H1 (cell line): Measurements from ENCODE around the gene PCDHA7. TPM values are rescaled to one million over a fixed set of nuclear protein-coding genes. Genes with fewer than 3 reads are reported as not detected.
"Not testable (repeated sequence)": the region's sequence is repeated elsewhere in the genome, so short reads cannot be mapped to it uniquely, and the experiment has no call there.

ENCODE experiments used
- CTCF ChIA-PET: fragments of 300-600 bp; sonication (Branson Sonifier 250); formaldehyde crosslinking; loops from one replicate; lab custom pipeline; 2021; ENCODE audit not compliant: partially characterized antibody; lab: Charles Lee
- POLR2A ChIA-PET: fragments of 300-600 bp; sonication (Branson Sonifier 250); formaldehyde crosslinking; loops from one replicate; lab custom pipeline; 2021; ENCODE audit warnings: inconsistent platforms; ENCODE audit not compliant: partially characterized antibody; lab: Charles Lee
- DNase-seq, 2 experiments: peaks; one replicate each; pipeline versions ENCODE4 v3.0.0 to v3.0.0-alpha.2; 2010 to 2022; ENCODE audit warnings: low spot score in 2 of 2, low read depth in 1 of 2, mixed read lengths in 1 of 2
- FAIRE-seq: peaks from 2 replicates; lab custom pipeline; 2011; peaks lifted over from hg19 to GRCh38; lab: Jason Lieb, UNC
- H2AFZ ChIP-seq: 2 replicates; pipeline ENCODE4 v1.8.1; 2012; ENCODE audit warnings: low read length, inconsistent platforms
- H2AK5ac ChIP-seq: 2 replicates; pipeline ENCODE4 v1.6.1; 2013; ENCODE audit warnings: low read depth, low read length
- H2BK120ac ChIP-seq: replicated peaks from 2 replicates; pipeline ENCODE3; 2013; ENCODE audit warnings: low read depth, low read length, inconsistent platforms
- H2BK12ac ChIP-seq: 2 replicates; pipeline ENCODE4 v1.6.1; 2013; ENCODE audit warnings: low read depth, low read length
- H2BK15ac ChIP-seq: 2 replicates; pipeline ENCODE4 v1.6.1; 2013; ENCODE audit warnings: low read length
- H2BK20ac ChIP-seq: 2 replicates; pipeline ENCODE4 v1.6.1; 2013; ENCODE audit warnings: low read length
- H2BK5ac ChIP-seq: 2 replicates; pipeline ENCODE4 v1.6.1; 2013; ENCODE audit warnings: low read depth, low read length
- H3K14ac ChIP-seq: 2 replicates; pipeline ENCODE4 v1.6.1; 2013; ENCODE audit warnings: inconsistent platforms; ENCODE audit not compliant: insufficient read length
- H3K18ac ChIP-seq: 2 replicates; pipeline ENCODE4 v1.6.1; 2013; ENCODE audit warnings: low read length; ENCODE audit errors: extremely low read depth
- H3K23ac ChIP-seq: 2 replicates; pipeline ENCODE4 v1.6.1; 2013; ENCODE audit warnings: inconsistent platforms; ENCODE audit not compliant: insufficient read length
- H3K23me2 ChIP-seq: 2 replicates; pipeline ENCODE4 v1.6.1; 2013; ENCODE audit warnings: low read depth, low read length
- H3K27ac ChIP-seq: 2 replicates; pipeline ENCODE4 v1.6.1; 2011; ENCODE audit warnings: low read depth, low read length, inconsistent platforms
- H3K27me3 ChIP-seq, 4 experiments: replicated peaks in 1 of 4; 1 replicate in 1 of 4; 2 replicates in 3 of 4; pipeline versions ENCODE4 v1.6.1 to v1.8.1; 2011 to 2013; ENCODE audit warnings: low read length in 3 of 4, mild to moderate bottlenecking in 3 of 4, inconsistent platforms in 2 of 4, mixed read lengths in 2 of 4, moderate library complexity in 1 of 4; ENCODE audit not compliant: control insufficient read depth in 3 of 4, insufficient read depth in 3 of 4; ENCODE audit errors: extremely low read depth in 1 of 4
- H3K36me3 ChIP-seq, 4 experiments: 2 replicates each; pipeline versions ENCODE4 v1.6.1 to v1.8.1; 2011 to 2013; ENCODE audit warnings: mild to moderate bottlenecking in 4 of 4, low read length in 3 of 4, moderate library complexity in 2 of 4, control low read depth in 1 of 4, inconsistent platforms in 1 of 4; ENCODE audit not compliant: insufficient read depth in 4 of 4, control insufficient read depth in 2 of 4
- H3K4ac ChIP-seq: replicated peaks from 2 replicates; pipeline ENCODE3; 2013; ENCODE audit warnings: low read length, low read depth, mixed read lengths, inconsistent platforms; ENCODE audit not compliant: insufficient read length
- H3K4me1 ChIP-seq, 4 experiments: replicated peaks in 1 of 4; 1 replicate in 1 of 4; 2 replicates in 3 of 4; pipeline versions ENCODE4 v1.6.1 to v1.8.1; 2011 to 2013; ENCODE audit warnings: low read length in 3 of 4, inconsistent platforms in 2 of 4, mixed read lengths in 1 of 4; ENCODE audit not compliant: insufficient read depth in 4 of 4, control insufficient read depth in 3 of 4
- H3K4me2 ChIP-seq, 2 experiments: 2 replicates each; pipeline versions ENCODE4 v1.6.1 to v1.8.1; 2011 to 2013; ENCODE audit warnings: low read depth in 2 of 2, low read length in 2 of 2, control low read depth in 1 of 2, inconsistent platforms in 1 of 2, mild to moderate bottlenecking in 1 of 2; ENCODE audit not compliant: insufficient read depth in 1 of 2
- H3K4me3 ChIP-seq, 4 experiments: fragments of 200-600, 300-600 bp in 1 of 4; sonication (generic), shearing (Covaris generic), sonication (Bioruptor Twin) in 1 of 4; 2 replicates each; pipeline versions ENCODE4 v1.5.1 to v1.8.1; 2011 to 2016; ENCODE audit warnings: low read length in 4 of 4, low read depth in 3 of 4, control low read depth in 2 of 4, inconsistent platforms in 2 of 4, mild to moderate bottlenecking in 2 of 4, mixed read lengths in 1 of 4, moderate library complexity in 1 of 4; ENCODE audit not compliant: insufficient read depth in 2 of 4; ENCODE audit errors: extremely low read depth in 1 of 4
- H3K56ac ChIP-seq: replicated peaks from 2 replicates; pipeline ENCODE3; 2013; ENCODE audit warnings: low read depth, mild to moderate bottlenecking, mixed read lengths, low read length, inconsistent platforms; ENCODE audit not compliant: insufficient read length
- H3K79me1 ChIP-seq: 2 replicates; pipeline ENCODE4 v1.6.1; 2013; ENCODE audit warnings: low read depth, low read length, control low read depth
- H3K79me2 ChIP-seq, 2 experiments: 2 replicates each; pipeline versions ENCODE4 v1.6.1 to v1.8.1; 2012 to 2013; ENCODE audit warnings: low read length in 2 of 2, mild to moderate bottlenecking in 2 of 2, inconsistent platforms in 1 of 2; ENCODE audit not compliant: insufficient read depth in 2 of 2, control insufficient read depth in 1 of 2
- H3K9ac ChIP-seq, 4 experiments: replicated peaks in 1 of 4; 1 replicate in 1 of 4; 2 replicates in 3 of 4; pipeline versions ENCODE4 v1.6.1 to v1.8.1; 2011 to 2013; ENCODE audit warnings: low read depth in 3 of 4, low read length in 3 of 4, control low read depth in 2 of 4, mild to moderate bottlenecking in 2 of 4, moderate library complexity in 2 of 4, inconsistent platforms in 1 of 4; ENCODE audit errors: extremely low read depth in 1 of 4
- H3K9me3 ChIP-seq, 2 experiments: 2 replicates each; pipeline versions ENCODE4 v1.6.1 to v1.8.1; 2012 to 2013; ENCODE audit warnings: mild to moderate bottlenecking in 2 of 2, moderate library complexity in 2 of 2, control low read depth in 1 of 2, inconsistent platforms in 1 of 2, low read depth in 1 of 2, low read length in 1 of 2, mixed read lengths in 1 of 2; ENCODE audit not compliant: insufficient read depth in 2 of 2
- H4K20me1 ChIP-seq, 2 experiments: replicated peaks in 1 of 2; 2 replicates each; pipeline versions ENCODE3 to v1.8.1; 2011 to 2013; ENCODE audit warnings: inconsistent platforms in 2 of 2, low read length in 2 of 2, mild to moderate bottlenecking in 1 of 2; ENCODE audit not compliant: insufficient read depth in 2 of 2, control insufficient read depth in 1 of 2
- H4K5ac ChIP-seq: 2 replicates; pipeline ENCODE4 v1.6.1; 2013; ENCODE audit warnings: low read length, low read depth, mixed read lengths, inconsistent platforms; ENCODE audit not compliant: insufficient read length
- H4K8ac ChIP-seq: 2 replicates; pipeline ENCODE4 v1.8.0; 2013; ENCODE audit warnings: mild to moderate bottlenecking, moderate library complexity, low read length, inconsistent platforms; ENCODE audit not compliant: insufficient read depth; ENCODE audit errors: extremely low read depth
- H4K91ac ChIP-seq: replicated peaks from 2 replicates; pipeline ENCODE3; 2013; ENCODE audit warnings: low read length, mixed read lengths, inconsistent platforms; ENCODE audit not compliant: insufficient read length
- WGBS, 2 experiments: shearing (Covaris generic) in 1 of 2; methylation state at CpG; one replicate each; pipeline versions ENCODE4 v1.1.6 to v1.1.7; 2013 to 2015; ENCODE audit warnings: low lambda C conversion rate in 2 of 2, mixed read lengths in 2 of 2, inconsistent platforms in 1 of 2, low coverage in 1 of 2, missing lambda C conversion rate in 1 of 2; ENCODE audit not compliant: insufficient replicate concordance in 2 of 2, insufficient coverage in 1 of 2, insufficient read length in 1 of 2; ENCODE audit errors: extremely low coverage in 1 of 2, missing lambda C conversion rate in 1 of 2; 5-methylcytosine and 5-hydroxymethylcytosine counted together
- polyA plus RNA-seq, 7 experiments: library from polyadenylated mRNA; depleted of rRNA in 3 of 7; stranded (reverse) in 5 of 7; unstranded in 2 of 7; fragments of >200 nt in 5 of 7; fragments of 200-250 nt in 2 of 7; gene quantifications; 1 replicate in 5 of 7; 2 replicates in 1 of 7; 4 replicates in 1 of 7; pipeline versions ENCODE4 v1.2.1 to v1.2.3, GENCODE V29; 2011 to 2013; ENCODE audit warnings: missing spikeins in 2 of 7, mixed read lengths in 2 of 7
- total RNA-seq: library from RNA; stranded (reverse); fragmentation: NEBNext Ultra II Directional; extraction: Animal tissue kit (Norgen Biotek cat#: 25700); gene quantifications from 2 replicates; pipeline ENCODE4 v1.2.1, GENCODE V29; 2021

Gene PCDHA7
- total and polyA plus RNA-seq, 2 of the 8 experiments (the other 6 are each of a cell fraction or from before 2014, with no cell fraction given), result 0.86 to 1.6 TPM

DNA sequence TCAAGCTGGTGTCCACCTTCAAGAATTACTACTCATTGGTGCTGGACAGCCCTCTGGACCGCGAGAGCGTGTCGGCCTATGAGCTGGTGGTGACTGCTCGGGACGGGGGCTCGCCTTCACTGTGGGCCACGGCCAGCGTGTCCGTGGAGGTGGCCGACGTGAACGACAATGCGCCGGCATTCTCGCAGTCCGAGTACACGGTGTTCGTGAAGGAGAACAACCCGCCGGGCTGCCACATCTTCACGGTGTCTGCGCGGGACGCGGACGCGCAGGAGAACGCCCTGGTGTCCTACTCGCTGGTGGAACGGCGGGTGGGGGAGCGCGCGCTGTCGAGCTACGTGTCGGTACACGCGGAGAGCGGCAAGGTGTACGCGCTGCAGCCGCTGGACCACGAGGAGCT, 31.7 kb upstream of the PCDHA7 start:
- peaks cover 0 to 16% (median 0%) of the 10 kb centered on the region in 4 experiments; a peak in 3 of 8 replicates for H3K36me3 ChIP-seq
- H3K23me2 ChIP-seq, H4K5ac ChIP-seq, H3K79me2 ChIP-seq, H3K23ac ChIP-seq, H3K14ac ChIP-seq, H3K27ac ChIP-seq, H3K79me1 ChIP-seq, H4K91ac ChIP-seq, H3K9ac ChIP-seq, H4K20me1 ChIP-seq, H3K4me1 ChIP-seq, H3K4ac ChIP-seq, H4K8ac ChIP-seq, FAIRE-seq, H3K4me3 ChIP-seq, H2BK15ac ChIP-seq, H2BK5ac ChIP-seq, H2AFZ ChIP-seq, POLR2A ChIA-PET, H3K18ac ChIP-seq, H3K27me3 ChIP-seq, DNase-seq, H2BK20ac ChIP-seq, H2BK120ac ChIP-seq, H3K4me2 ChIP-seq, H2AK5ac ChIP-seq, H3K56ac ChIP-seq, H2BK12ac ChIP-seq: not testable (repeated sequence)
- CTCF ChIA-PET, result interaction anchor here (0.8 to 1.6 kb wide), 4 partner anchors 10 to 73 kb away, joined by 3 to 4 read pairs (median 3); no protein-coding TSS in a partner anchor
- WGBS, 2 experiments, result 98% methylated on average over 38 of the region's 45 CpGs; no CpG with 5 or more reads in 1 of the 2 experiments
- H3K9me3 ChIP-seq, result peaks cover 0 to 21% of the 10 kb centered on the region in 2 experiments; a peak in 2 of 4 replicates
